Mucosa of rectum (tissue), 2 donors: ENCODE results near the gene GRK5.

Experiments used
- H3K27ac ChIP-seq, 2 donors: one replicate each; pipeline ENCODE4 v1.7.0; 2013; ENCODE audit warnings: inconsistent platforms in 2 of 2, low read depth in 2 of 2, low read length in 2 of 2
- H3K27me3 ChIP-seq, 2 donors: one replicate each; pipeline ENCODE4 v1.7.0; 2013; ENCODE audit warnings: low read length in 2 of 2; ENCODE audit not compliant: control insufficient read depth in 2 of 2, insufficient read depth in 2 of 2
- H3K36me3 ChIP-seq, 2 donors: one replicate each; pipeline ENCODE4 v1.7.0; 2013; ENCODE audit warnings: low read length in 2 of 2; ENCODE audit not compliant: control insufficient read depth in 2 of 2, insufficient read depth in 2 of 2
- H3K4me1 ChIP-seq, 2 donors: one replicate each; pipeline ENCODE4 v1.7.0; 2013; ENCODE audit warnings: low read length in 2 of 2, mild to moderate bottlenecking in 1 of 2; ENCODE audit not compliant: control insufficient read depth in 2 of 2, insufficient read depth in 2 of 2
- H3K4me3 ChIP-seq, 2 donors: one replicate each; pipeline ENCODE4 v1.7.0; 2013; ENCODE audit warnings: low read length in 2 of 2
- H3K9ac ChIP-seq, 2 donors: one replicate each; pipeline ENCODE4 v1.7.0; 2013; ENCODE audit warnings: low read length in 2 of 2, low read depth in 1 of 2, mild to moderate bottlenecking in 1 of 2
- H3K9me3 ChIP-seq, 2 donors: one replicate each; pipeline ENCODE4 v1.7.0; 2013; ENCODE audit warnings: low read length in 2 of 2; ENCODE audit not compliant: control insufficient read depth in 2 of 2
- donor health status: healthy.
- donor health status: Normal muscosa, but diverticular disease.

Gene GRK5

GRCh38 chr10:119319920-119320258, 112.5 kb downstream of the GRK5 start:
- H3K4me3 ChIP-seq: no peak overlapping the region
- H3K4me1 ChIP-seq: peaks cover 8 to 10% of the 10 kb centered on the region in 2 donors
- H3K27me3 ChIP-seq: no peaks in the 10 kb centered on the region
- H3K9me3 ChIP-seq: no peaks in the 10 kb centered on the region
- no peak overlapping the region for H3K27ac ChIP-seq
- H3K9ac ChIP-seq: no peak overlapping the region
- H3K36me3 ChIP-seq: no peaks in the 10 kb centered on the region

GRCh38 chr10:119320981-119321380, 113.6 kb downstream of the GRK5 start:
- Histone ChIP-seq H3K27me3 (no peaks in the 10 kb centered on the region), H3K4me3 (no peak overlapping the region), H3K27ac (no peak overlapping the region), H3K4me1 (peaks cover 4 to 8% of the 10 kb centered on the region in 2 donors), H3K9ac (no peak overlapping the region), H3K36me3 (no peaks in the 10 kb centered on the region), H3K9me3 (no peaks in the 10 kb centered on the region)

GRCh38 chr10:119323085-119324016, 116.0 kb downstream of the GRK5 start:
- H3K4me1 ChIP-seq: no peaks in the 10 kb centered on the region
- no peaks in the 10 kb centered on the region for H3K27me3 ChIP-seq
- no peak overlapping the region for H3K4me3 ChIP-seq
- H3K27ac ChIP-seq: no peak overlapping the region
- no peaks in the 10 kb centered on the region for H3K36me3 ChIP-seq
- no peak overlapping the region for H3K9ac ChIP-seq
- no peaks in the 10 kb centered on the region for H3K9me3 ChIP-seq

GRCh38 chr10:119325131-119325530, 117.8 kb downstream of the GRK5 start:
- H3K4me1 ChIP-seq: no peaks in the 10 kb centered on the region
- H3K9ac ChIP-seq: no peak overlapping the region
- no peak overlapping the region for H3K27ac ChIP-seq
- no peak overlapping the region for H3K4me3 ChIP-seq
- no peaks in the 10 kb centered on the region for H3K36me3 ChIP-seq
- no peaks in the 10 kb centered on the region for H3K9me3 ChIP-seq
- no peaks in the 10 kb centered on the region for H3K27me3 ChIP-seq

GRCh38 chr10:119326167-119326566, 118.8 kb downstream of the GRK5 start:
- no peaks in the 10 kb centered on the region for H3K27me3 ChIP-seq
- no peaks in the 10 kb centered on the region for H3K9me3 ChIP-seq
- no peaks in the 10 kb centered on the region for H3K4me1 ChIP-seq
- no peak overlapping the region for H3K27ac ChIP-seq
- no peaks in the 10 kb centered on the region for H3K36me3 ChIP-seq
- H3K9ac ChIP-seq: no peak overlapping the region
- no peak overlapping the region for H3K4me3 ChIP-seq

- Histone ChIP-seq H3K27me3 (no peaks in the 10 kb centered on the region), H3K36me3 (no peaks in the 10 kb centered on the region), H3K9me3 (no peaks in the 10 kb centered on the region), H3K9ac (no peak overlapping the region), H3K4me3 (no peak overlapping the region), H3K4me1 (no peaks in the 10 kb centered on the region), H3K27ac (no peak overlapping the region)
Observed at GRCh38 chr10:119327096-119327745, 119.8 kb downstream of the GRK5 start.

GRCh38 chr10:119328223-119328622, 120.9 kb downstream of the GRK5 start:
- Histone ChIP-seq H3K36me3 (no peaks in the 10 kb centered on the region), H3K27me3 (no peaks in the 10 kb centered on the region), H3K4me1 (no peaks in the 10 kb centered on the region), H3K9ac (no peak overlapping the region), H3K27ac (no peak overlapping the region), H3K4me3 (no peak overlapping the region), H3K9me3 (no peaks in the 10 kb centered on the region)

- H3K4me3 ChIP-seq: no peak overlapping the region
- no peak overlapping the region for H3K9ac ChIP-seq
- no peaks in the 10 kb centered on the region for H3K27me3 ChIP-seq
- no peaks in the 10 kb centered on the region for H3K4me1 ChIP-seq
- H3K9me3 ChIP-seq: no peaks in the 10 kb centered on the region
- H3K36me3 ChIP-seq: no peaks in the 10 kb centered on the region
- no peak overlapping the region for H3K27ac ChIP-seq
Observed at GRCh38 chr10:119330342-119330741, 123.0 kb downstream of the GRK5 start.

GRCh38 chr10:119331061-119331460, 123.7 kb downstream of the GRK5 start:
- no peak overlapping the region for H3K27ac ChIP-seq
- H3K9ac ChIP-seq: no peak overlapping the region
- H3K27me3 ChIP-seq: no peaks in the 10 kb centered on the region
- H3K4me1 ChIP-seq: no peaks in the 10 kb centered on the region
- no peak overlapping the region for H3K4me3 ChIP-seq
- no peaks in the 10 kb centered on the region for H3K36me3 ChIP-seq
- H3K9me3 ChIP-seq: no peaks in the 10 kb centered on the region

GRCh38 chr10:119333146-119333792, 125.9 kb downstream of the GRK5 start:
- Histone ChIP-seq H3K9ac (no peak overlapping the region), H3K27ac (no peak overlapping the region), H3K36me3 (no peaks in the 10 kb centered on the region), H3K27me3 (no peaks in the 10 kb centered on the region), H3K4me3 (no peak overlapping the region), H3K9me3 (no peaks in the 10 kb centered on the region), H3K4me1 (no peaks in the 10 kb centered on the region)
